D341Med (cell line): ENCODE results near the gene ACVR1B.
"Not testable (repeated sequence)": the region's sequence is repeated elsewhere in the genome, so short reads cannot be mapped to it uniquely, and the experiment has no call there.

ENCODE experiments used
- DNase-seq: peaks from one replicate; pipeline ENCODE4 v3.0.0; 2012; ENCODE audit warnings: low spot score

ACVR1B gene

DNA sequence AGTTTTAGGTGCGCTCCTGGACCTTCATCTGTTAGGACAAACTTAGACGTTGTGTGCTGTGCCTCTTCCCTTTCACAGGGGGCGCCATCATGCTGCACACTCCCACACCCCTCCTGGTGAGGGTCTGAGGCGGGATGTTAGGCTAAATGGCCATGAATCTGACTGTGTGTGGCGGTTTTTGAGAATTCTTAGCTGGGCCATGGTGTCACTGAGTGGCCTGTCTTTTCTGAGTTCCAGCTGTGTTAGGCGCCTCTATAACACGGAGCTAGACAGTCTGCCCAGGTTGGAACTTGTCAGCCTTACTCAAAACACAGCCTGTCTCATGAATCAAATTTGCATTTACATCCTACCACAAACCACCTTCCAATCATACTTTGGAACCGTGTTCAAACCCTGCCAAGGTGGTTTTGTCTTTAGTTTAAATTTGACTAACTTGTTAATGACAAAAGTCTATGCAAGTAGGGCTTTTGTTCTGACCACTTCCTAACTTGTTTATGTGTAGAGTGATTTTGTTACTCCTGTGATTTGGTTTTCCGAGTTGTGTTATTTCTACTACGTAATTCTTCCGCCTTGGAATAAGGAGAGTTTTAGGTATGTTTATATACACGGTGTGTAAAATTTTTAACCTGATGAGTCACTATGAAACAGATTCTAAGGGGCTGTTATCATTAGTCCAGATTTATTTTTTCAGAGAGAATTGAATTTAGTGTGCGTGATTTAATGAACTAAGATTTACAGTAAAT is 19.6 kb downstream of the ACVR1B start:
- DNase-seq: peak; percentile 61

DNA sequence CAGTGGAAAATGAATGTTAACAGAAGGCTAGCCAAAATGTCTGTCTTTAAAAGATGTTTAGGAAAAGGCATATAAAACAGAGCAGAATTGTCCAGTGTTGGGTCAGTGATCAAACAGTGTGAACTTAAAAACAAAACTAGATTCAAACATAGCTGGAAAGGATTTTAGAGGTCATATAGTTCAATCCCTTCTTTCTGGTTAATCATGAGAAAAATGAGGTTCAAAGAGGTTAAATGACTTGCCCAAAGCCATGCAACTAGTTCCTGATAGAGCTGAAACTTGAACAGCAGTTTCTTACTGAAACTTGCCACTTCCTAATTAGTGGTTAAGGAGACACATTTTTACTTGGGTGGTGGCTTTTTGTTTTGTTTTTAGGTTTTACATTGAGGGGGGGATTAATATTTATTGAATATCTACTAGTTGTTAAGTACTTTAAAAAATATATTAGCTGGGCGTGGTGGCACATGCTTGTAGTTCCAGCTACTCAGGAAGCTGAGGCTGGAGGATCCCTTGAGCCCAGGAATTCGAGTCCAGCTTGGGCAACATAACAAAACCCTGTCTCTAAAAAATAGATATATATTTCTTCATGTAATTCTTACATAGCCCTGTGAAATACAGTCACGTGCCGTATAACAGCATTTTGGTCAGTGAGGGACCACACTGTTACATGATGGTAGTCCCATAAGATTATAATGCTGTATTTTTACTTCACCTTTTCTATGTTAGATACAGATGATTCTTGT is 20.4 kb downstream of the ACVR1B start:
- DNase-seq: no peak

DNA sequence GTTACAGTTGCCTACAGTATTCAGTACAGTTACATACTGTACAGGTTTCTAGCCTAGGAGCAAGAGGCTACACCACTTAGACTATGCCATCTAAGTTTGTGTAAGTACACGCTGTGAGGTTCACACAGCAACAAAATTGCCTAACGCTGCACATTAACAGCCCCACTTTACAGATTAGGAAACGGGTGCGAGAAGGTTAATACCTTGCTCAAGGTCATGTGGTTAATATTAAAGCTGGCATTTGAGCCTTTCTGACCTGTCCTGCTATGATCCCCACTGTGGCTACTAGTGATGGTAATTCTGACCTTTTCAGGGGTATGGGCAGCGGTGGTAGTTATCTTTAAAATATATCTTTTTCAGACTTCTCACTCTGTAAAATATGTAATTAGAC is 20.9 kb downstream of the ACVR1B start:
- DNase-seq: no peak

DNA sequence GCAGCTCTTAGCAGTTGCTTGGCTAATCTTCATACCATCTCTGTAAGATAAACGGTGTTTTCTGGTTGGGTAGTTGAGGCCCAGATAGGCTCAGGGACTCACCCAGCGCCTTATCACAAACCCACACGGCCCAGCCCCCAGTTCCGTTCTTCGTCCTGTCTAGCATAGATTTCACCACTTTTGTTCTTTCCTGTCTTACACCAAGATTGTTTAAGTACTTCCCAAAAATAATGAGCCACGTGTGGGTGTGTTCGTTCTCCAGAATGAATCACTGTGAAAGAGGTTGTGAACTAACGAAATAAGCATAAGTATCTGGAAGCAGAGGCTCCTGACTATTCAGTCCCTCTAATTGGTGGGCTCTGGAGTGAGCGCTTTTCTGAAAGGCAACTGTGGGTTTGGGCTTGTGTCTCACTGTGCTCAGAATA is 21.4 kb downstream of the ACVR1B start:
- DNase-seq: no peak

DNA sequence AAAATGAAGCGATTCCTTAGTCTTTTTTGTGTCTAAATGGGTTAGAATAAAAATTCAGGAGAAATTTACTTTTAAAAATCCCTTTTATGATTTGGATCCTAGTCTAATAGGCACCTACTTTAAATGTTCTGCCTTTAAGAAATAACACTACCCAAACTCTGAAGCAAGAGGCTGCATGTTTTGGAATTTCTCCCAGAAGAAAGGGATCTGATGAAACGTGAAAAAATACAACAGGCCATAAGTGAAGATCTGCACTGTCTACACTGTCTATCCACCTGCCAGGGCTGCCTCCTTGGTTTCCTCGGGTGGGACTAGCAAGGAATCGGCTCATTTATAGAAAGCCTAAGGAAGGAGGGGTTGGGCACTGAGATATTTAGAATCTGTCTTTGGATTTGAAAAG is 22.1 kb downstream of the ACVR1B start:
- no peak for DNase-seq

DNA sequence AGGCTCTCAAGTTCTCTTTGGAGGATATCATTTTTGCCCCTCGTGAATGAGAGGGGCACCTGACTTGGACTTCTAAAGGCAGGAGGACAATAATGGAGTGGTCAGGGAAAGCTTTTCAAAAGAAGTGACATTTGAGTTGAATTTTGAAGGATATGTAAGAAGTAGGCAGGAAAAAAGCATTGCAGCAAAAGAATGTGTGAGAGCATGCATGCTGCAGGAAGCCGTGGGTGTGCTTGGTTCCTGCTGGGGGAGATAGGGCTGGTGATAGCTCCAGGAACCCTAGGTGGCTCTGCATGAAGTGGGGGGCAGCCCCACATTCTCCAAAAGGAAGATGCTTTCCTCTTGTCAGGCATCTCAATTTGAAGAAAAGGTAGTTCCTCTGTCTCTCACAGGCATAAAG is 23.1 kb downstream of the ACVR1B start:
- DNase-seq: no peak

DNA sequence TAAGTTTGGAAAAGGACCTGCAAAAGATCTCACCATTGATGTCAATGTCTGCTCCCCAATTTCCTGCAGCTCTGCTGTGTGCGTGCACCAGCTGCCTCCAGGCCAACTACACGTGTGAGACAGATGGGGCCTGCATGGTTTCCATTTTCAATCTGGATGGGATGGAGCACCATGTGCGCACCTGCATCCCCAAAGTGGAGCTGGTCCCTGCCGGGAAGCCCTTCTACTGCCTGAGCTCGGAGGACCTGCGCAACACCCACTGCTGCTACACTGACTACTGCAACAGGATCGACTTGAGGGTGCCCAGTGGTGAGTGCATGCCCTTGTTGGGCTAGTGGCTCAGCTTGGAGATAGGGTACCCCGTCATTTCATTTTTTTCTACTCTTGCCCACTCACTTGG is 23.7 kb downstream of the ACVR1B start:
- DNase-seq: no peak

DNA sequence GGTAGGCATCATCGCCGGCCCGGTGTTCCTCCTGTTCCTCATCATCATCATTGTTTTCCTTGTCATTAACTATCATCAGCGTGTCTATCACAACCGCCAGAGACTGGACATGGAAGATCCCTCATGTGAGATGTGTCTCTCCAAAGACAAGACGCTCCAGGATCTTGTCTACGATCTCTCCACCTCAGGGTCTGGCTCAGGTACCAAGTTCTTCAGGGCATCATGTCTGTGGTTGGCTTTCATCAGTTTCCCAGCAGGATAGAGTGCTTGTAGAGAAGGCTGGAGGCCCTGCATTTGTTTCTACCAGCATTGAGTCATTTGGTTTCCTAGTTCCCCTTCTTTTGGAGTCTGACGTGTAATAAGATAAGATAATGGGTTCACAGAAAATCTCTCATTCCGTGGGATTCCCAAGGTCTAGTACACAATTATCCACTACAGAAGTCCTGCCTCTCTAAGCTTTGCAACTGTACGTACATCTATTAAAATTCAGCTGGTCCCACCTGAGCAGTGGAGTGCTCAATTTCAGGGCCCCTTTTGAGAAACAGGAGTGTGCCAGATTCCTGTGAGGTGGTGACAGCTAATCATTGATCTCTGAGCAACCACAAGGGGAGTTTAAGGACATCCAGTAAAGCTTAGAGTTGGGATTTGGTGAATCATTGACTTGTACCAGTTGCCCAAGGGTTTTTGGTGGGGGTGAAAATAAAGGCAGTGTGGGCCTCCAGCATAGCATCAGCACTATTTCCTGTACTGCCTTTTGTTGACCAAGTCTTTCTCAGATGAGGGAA is 25.1 kb downstream of the ACVR1B start:
- no peak for DNase-seq

DNA sequence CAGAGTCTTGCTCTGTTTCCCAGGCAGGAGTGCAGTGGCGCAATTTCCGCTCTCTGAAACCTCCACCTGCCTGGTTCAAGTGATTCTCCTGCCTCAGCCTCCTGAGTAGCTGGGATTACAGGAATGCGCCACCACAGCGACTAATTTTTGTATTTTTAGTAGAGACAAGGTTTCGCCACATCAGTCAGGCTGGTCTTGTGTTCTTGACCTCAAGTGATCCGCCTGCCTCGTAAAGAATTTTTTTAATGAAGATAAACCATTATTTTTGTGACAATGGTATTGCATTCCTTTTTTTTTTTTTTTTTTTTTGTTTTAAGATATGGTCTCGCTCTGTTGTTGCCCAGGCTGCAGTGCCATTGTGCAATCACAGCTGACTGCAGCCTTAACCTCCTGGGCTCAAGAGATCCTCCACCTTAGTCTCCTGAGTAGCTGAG is 25.8 kb downstream of the ACVR1B start:
- DNase-seq: no peak

DNA sequence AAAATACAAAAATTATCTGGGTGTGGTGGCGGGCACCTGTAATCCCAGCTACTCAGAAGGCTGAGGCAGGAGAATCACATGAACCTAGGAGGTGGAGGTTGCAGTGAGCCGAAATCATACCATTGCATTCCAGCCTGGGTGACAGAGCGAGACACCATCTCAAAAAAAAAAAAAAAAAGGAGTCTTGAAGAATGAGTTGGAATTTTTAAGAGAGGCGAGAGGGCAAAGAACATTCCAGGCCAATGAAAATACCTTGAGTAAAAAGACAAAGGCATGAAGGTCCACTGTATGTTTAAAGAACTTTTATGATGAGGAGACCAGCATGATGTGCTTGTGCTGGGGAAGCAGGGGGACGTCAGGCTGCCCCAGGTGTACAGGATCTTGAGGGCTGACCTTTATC is 27.8 kb downstream of the ACVR1B start:
- not testable (repeated sequence) for DNase-seq

DNA sequence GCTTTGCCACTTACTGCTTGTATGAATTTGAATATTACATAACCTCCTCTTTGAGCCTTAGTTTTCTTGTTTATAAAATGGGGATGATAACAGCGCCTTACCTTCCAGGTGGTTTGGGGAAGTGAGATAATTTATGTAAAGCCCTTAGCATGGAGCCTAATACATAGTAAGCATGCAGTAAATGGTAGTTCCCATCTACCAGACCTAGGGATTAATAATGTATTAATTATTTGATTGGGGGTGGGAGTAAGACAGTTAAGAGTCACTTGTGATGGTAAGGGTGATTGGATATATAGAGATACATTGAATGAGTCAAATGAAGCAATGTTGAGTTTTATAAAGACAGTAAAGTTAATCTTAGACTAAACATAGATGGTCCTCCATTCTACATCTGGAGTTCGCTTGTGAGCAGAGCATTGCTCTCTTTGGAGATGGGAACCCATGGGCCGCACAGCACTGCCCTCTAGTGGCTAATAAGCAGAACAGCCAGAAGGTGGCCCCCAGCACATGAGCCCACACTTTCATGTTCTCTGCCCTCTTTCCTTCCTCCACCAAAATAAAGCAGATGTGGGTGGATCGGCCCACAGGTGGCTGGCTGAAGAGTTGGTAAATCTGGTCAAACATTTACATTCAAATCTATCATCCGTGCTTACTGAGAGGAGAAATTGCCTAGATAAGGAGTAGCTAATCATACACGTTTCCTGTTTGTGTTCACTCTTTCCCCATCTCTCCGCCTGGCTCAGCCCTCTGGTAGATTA is 28.7 kb downstream of the ACVR1B start:
- peak; percentile 89 for DNase-seq

DNA sequence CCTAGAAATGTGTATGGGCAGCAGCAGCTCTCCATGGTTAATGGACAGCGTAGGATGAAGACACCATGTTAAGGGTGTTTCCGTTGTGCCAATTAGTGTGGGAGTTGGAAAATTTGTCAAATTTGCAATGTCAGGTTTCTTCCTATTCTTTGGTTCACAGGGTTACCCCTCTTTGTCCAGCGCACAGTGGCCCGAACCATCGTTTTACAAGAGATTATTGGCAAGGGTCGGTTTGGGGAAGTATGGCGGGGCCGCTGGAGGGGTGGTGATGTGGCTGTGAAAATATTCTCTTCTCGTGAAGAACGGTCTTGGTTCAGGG is 29.3 kb downstream of the ACVR1B start:
- no peak for DNase-seq

DNA sequence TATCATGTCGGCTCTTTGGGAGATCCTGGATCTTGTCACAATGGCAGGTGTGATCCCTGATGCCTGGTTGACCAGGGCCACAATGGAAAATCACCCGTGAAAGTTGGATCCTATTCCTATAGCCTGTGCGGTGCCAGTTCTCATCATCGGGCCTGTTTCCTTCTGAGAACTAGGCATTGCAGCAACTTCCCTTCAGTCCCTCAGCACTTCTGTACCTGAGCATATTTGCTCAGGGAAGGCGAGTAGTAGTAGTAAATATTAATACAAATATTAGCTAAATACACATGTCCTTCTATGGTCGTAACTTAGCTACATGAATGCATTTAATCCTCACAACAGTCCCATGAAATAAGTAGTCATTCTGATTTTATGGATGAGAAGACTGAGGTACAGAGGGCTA is 33.2 kb downstream of the ACVR1B start:
- no peak for DNase-seq

DNA sequence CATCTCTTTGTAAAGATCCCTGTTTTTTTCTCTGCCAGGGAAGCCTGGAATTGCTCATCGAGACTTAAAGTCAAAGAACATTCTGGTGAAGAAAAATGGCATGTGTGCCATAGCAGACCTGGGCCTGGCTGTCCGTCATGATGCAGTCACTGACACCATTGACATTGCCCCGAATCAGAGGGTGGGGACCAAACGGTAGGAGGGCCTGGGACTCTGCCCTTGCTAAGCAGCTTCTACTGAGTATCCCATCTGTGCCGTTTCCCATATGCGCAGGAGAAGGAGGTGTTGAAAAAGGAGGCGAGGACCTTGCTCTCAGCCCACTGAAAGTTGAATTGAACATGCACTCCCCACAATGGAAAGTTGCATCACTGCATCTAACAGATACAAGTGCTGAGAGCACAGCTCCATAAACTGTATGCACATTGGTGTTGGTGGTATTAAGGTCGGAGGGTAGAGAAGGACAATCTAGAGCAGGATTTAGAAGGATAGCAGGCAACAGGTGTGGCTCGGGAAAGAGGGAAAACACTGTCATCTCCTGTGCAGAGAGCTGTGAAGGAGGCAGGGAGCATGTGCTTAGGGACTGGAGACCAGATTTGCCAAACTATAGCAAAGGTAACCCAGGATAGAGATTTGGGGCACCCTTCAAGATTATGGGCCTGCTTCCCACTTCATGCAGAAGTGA is 33.8 kb downstream of the ACVR1B start:
- no peak for DNase-seq

DNA sequence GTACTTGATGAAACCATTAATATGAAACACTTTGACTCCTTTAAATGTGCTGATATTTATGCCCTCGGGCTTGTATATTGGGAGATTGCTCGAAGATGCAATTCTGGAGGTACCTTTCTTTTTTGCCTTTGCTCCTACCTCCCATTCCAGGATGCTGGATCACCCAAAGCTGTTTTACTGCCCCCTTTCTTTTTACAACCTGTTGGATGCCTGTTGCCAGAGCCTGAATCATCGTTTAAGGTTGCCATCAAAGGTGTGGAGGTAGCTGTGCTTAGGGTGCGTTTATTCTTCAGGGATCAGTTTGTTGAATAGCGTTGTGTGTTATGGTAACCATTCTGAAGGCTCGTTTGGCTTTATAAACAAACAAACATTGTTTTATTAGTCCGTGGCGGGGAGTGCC is 35.3 kb downstream of the ACVR1B start:
- no peak for DNase-seq

DNA sequence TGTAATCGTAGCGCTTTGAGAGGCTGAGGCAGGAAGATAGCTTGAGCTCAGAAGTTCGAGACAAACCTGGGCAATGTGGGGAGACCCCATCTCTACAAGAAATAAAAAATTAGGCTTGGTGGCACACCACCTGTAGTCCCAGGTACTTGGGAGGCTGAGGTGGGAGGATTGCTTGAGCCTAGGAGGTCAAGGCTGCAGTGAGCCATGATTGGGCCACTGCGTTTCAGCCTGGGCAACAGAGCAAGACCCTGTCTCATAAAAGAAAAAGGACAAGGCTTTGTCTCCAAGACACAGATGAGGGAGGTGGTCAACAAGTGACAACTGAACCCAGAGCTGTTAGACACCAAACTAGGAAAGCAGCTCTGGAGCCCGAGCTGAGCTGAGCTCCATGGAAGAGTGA is 40.7 kb downstream of the ACVR1B start:
- no peak for DNase-seq

DNA sequence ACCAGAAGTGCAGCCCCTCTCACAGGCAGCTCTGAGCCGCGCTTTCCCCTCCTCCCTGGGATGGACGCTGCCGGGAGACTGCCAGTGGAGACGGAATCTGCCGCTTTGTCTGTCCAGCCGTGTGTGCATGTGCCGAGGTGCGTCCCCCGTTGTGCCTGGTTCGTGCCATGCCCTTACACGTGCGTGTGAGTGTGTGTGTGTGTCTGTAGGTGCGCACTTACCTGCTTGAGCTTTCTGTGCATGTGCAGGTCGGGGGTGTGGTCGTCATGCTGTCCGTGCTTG is 43.0 kb downstream of the ACVR1B start:
- no peak for DNase-seq

DNA sequence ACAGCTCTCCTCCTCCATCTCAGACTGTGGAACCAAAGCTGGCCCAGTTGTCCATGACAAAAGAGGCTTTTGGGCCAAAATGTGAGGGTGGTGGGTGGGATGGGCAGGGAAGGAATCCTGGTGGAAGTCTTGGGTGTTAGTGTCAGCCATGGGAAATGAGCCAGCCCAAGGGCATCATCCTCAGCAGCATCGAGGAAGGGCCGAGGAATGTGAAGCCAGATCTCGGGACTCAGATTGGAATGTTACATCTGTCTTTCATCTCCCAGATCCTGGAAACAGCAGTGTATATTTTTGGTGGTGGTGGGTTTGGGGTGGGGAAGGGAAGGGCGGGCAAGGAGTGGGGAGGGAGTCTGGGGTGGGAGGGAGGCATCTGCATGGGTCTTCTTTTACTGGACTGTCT is 43.5 kb downstream of the ACVR1B start:
- no peak for DNase-seq

DNA sequence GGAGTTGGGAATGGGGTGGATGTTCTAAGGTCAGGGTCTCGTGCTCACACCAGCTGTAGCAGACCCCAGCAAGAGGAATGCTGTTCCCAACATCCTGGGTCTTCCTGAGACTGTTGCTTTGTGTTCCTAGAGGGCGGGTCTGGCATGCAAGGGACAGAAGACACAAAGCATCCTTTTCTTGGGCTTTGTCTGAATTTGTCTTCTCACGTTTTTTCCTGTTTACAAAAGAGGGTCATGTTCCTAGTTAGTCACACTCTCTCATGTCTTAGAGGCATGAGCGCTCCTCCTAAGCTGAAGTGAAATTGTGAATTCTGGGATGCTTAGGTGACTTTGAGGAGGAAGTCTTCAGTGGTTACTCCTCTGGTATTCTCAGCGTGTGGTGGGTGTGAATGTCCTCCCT is 45.6 kb downstream of the ACVR1B start:
- no peak for DNase-seq

DNA sequence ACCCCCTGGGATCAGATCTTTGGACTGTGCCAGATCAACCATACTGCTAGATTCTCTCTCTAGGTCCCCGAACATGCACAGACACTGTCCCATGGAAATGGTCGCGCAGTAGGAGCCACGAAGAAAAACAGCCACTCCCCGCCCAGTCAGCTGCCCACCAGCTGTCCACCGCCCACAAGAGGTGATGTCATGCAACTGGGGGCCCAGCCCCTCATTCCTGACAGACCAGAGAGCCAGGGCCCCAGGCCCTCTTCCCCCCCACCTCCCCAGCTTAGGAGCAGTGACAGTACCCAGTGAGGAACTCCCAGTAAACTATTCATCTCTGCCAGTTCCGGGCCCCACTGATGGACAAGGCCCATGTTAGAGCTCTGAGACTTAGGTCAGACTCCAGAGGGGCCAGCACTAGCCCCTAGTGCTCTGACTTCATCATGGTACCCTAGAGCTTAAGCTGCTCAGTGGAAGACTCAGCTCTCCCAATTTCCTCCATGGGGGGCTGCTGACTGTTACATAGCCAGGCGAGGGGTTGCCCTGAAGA is 51.6 kb downstream of the ACVR1B start:
- no peak for DNase-seq

DNA sequence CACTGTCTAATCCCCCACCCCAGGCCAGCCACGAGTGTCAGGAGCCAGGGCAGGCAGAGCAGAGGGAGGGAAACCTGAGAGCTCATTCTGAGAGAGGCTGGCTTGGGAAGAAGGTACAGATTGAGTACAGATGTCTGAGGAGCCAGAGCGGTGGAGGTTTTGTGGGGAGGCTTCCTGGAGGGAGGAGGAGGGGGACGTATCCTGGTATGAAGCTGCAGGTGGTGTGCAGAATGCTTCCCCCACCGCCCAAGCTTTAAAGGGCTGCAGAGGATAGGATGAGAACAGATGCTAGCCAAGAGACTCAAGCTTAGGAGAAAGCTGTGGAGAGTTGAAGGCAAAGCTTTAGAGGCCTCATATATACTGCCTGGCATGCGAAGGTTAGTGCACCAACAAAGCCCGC is 52.1 kb downstream of the ACVR1B start:
- DNase-seq: no peak
